Activated T-cell treated with anti-CD3 and anti-CD28 coated beads, Interleukin-2, amount 50 U/mL, for 72 hours (primary cell): ENCODE data around the gene HERC3. TPM values are rescaled to one million over a fixed set of nuclear protein-coding genes. Genes with fewer than 3 reads are reported as not detected.

Experiments
- ATAC-seq, 2 donors: fragments of 150-1000 bp; cut with Tn5 transposase; replicated peaks in 1 of 2; 2 replicates each; pipeline ENCODE4 v1.10.0; 2021; ENCODE audit warnings: moderate library complexity in 2 of 2, mild to moderate bottlenecking in 1 of 2
- DNase-seq, 2 donors: peaks; one replicate each; pipeline ENCODE4 v3.0.0; 2021 to 2022; ENCODE audit warnings: mixed read lengths in 1 of 2
- H3K27ac Mint-ChIP-seq: one replicate; pipeline ENCODE4 v1.8.0; 2022; ENCODE audit warnings: mild to moderate bottlenecking, moderate library complexity, mixed read lengths
- H3K27me3 Mint-ChIP-seq: one replicate; pipeline ENCODE4 v1.8.0; 2022; ENCODE audit warnings: low read depth, mixed read lengths
- H3K36me3 Mint-ChIP-seq, 2 donors: one replicate each; pipeline ENCODE4 v1.8.0; 2022; ENCODE audit warnings: mixed read lengths in 2 of 2, mild to moderate bottlenecking in 1 of 2; ENCODE audit not compliant: insufficient read depth in 2 of 2
- H3K4me1 Mint-ChIP-seq: one replicate; pipeline ENCODE4 v1.8.0; 2022; ENCODE audit warnings: low read depth, mixed read lengths
- H3K4me3 Mint-ChIP-seq, 2 donors: one replicate each; pipeline ENCODE4 v1.8.0; 2022; ENCODE audit warnings: mild to moderate bottlenecking in 2 of 2, mixed read lengths in 2 of 2, moderate library complexity in 2 of 2
- H3K9me3 Mint-ChIP-seq, 2 donors: one replicate each; pipeline ENCODE4 v1.8.0; 2022; ENCODE audit warnings: mixed read lengths in 2 of 2
- total RNA-seq, 2 donors: library from RNA; stranded (reverse); gene quantifications; one replicate each; pipeline ENCODE4 v1.2.3, GENCODE V29; 2022

HERC3 gene
- total RNA-seq, 2 donors from 2014 or later, result 22.0 to 32.3 TPM

GRCh38 chr4:88690355-88690754 lies 98.1 kb downstream of the HERC3 start:
- H3K4me1 Mint-ChIP-seq, result no peaks in the 10 kb centered on the region
- H3K27ac Mint-ChIP-seq, result no peak overlapping the region
- ATAC-seq (no peak), DNase-seq (no peak)
- H3K4me3 Mint-ChIP-seq, result no peak overlapping the region
- H3K36me3 Mint-ChIP-seq, result peaks cover 0 to 1% of the 10 kb centered on the region in 2 donors
- H3K27me3 Mint-ChIP-seq, result no peaks in the 10 kb centered on the region
- no peaks in the 10 kb centered on the region for H3K9me3 Mint-ChIP-seq

GRCh38 chr4:88693792-88694191 lies 101.5 kb downstream of the HERC3 start:
- ATAC-seq, result no peak
- no peak overlapping the region for H3K4me3 Mint-ChIP-seq
- H3K27ac Mint-ChIP-seq, result no peak overlapping the region
- H3K4me1 Mint-ChIP-seq, result peaks cover 14% of the 10 kb centered on the region
- H3K9me3 Mint-ChIP-seq, result no peaks in the 10 kb centered on the region
- H3K36me3 Mint-ChIP-seq, result peaks cover 2 to 3% of the 10 kb centered on the region in 2 donors
- no peaks in the 10 kb centered on the region for H3K27me3 Mint-ChIP-seq
- no peak for DNase-seq

- no peak for ATAC-seq
- H3K36me3 Mint-ChIP-seq, result peaks cover 3 to 4% of the 10 kb centered on the region in 2 donors
- H3K27ac Mint-ChIP-seq, result peak overlapping the region; percentile 88
- peak overlapping the region; percentile 88 to 94 for H3K4me3 Mint-ChIP-seq
- H3K27me3 Mint-ChIP-seq, result no peaks in the 10 kb centered on the region
- H3K4me1 Mint-ChIP-seq, result peaks cover 18% of the 10 kb centered on the region
- peaks cover 0 to 1% of the 10 kb centered on the region in 2 donors for H3K9me3 Mint-ChIP-seq
- no peak for DNase-seq
Observed at GRCh38 chr4:88696630-88697029, 104.3 kb downstream of the HERC3 start.

- Mint-ChIP-seq H3K27ac (peak overlapping the region; percentile 88), H3K9me3 (peaks cover 0 to 1% of the 10 kb centered on the region in 2 donors), H3K4me1 (peaks cover 18% of the 10 kb centered on the region), H3K36me3 (peaks cover 3 to 4% of the 10 kb centered on the region in 2 donors), H3K27me3 (no peaks in the 10 kb centered on the region), H3K4me3 (peak overlapping the region; percentile 88 to 94)
- peak in 1 of 2 donors; percentile 51 for ATAC-seq
- DNase-seq, result peak; percentile 14 to 24
Observed at GRCh38 chr4:88697141-88697540, 104.9 kb downstream of the HERC3 start.

GRCh38 chr4:88697588-88698329 lies 105.5 kb downstream of the HERC3 start, which contains the start of gene NAP1L5:
TSS of gene NAP1L5 (minus strand) at chr4:88697829. CDS start at chr4:88697754, 75 bp downstream.
- H3K36me3 Mint-ChIP-seq, result peaks cover 3 to 4% of the 10 kb centered on the region in 2 donors
- H3K27ac Mint-ChIP-seq, result peak within 1 kb of the TSS; percentile 93
- H3K9me3 Mint-ChIP-seq, result peaks cover 0 to 1% of the 10 kb centered on the region in 2 donors
- H3K4me1 Mint-ChIP-seq, result peaks cover 18% of the 10 kb centered on the region
- H3K27me3 Mint-ChIP-seq, result no peaks in the 10 kb centered on the region
- DNase-seq (peak; percentile 66 to 76), ATAC-seq (peak; percentile 88 to 94)
- H3K4me3 Mint-ChIP-seq, result peak within 1 kb of the TSS; percentile 88 to 94

- peaks cover 0 to 1% of the 10 kb centered on the region in 2 donors for H3K9me3 Mint-ChIP-seq
- H3K27me3 Mint-ChIP-seq, result no peaks in the 10 kb centered on the region
- H3K4me1 Mint-ChIP-seq, result peaks cover 18% of the 10 kb centered on the region
- peaks cover 3 to 4% of the 10 kb centered on the region in 2 donors for H3K36me3 Mint-ChIP-seq
- no peak for DNase-seq
- no peak for ATAC-seq
- H3K27ac Mint-ChIP-seq, result no peak overlapping the region
- no peak overlapping the region for H3K4me3 Mint-ChIP-seq
Observed at GRCh38 chr4:88698519-88698918, 106.2 kb downstream of the HERC3 start.

GRCh38 chr4:88702782-88703181 lies 110.5 kb downstream of the HERC3 start:
- peaks cover 16% of the 10 kb centered on the region for H3K4me1 Mint-ChIP-seq
- DNase-seq (no peak), ATAC-seq (no peak)
- H3K27ac Mint-ChIP-seq, result no peak overlapping the region
- H3K4me3 Mint-ChIP-seq, result no peak overlapping the region
- H3K27me3 Mint-ChIP-seq, result no peaks in the 10 kb centered on the region
- peaks cover 0 to 1% of the 10 kb centered on the region in 2 donors for H3K9me3 Mint-ChIP-seq
- peaks cover 2% of the 10 kb centered on the region in 2 donors for H3K36me3 Mint-ChIP-seq

- Mint-ChIP-seq H3K4me1 (peaks cover 13% of the 10 kb centered on the region), H3K27me3 (no peaks in the 10 kb centered on the region), H3K9me3 (no peaks in the 10 kb centered on the region), H3K36me3 (peaks cover 0 to 3% of the 10 kb centered on the region in 2 donors), H3K4me3 (no peak overlapping the region), H3K27ac (peak overlapping the region; percentile 17)
- ATAC-seq (peak in 1 of 2 donors; percentile 58), DNase-seq (no peak)
Observed at GRCh38 chr4:88705223-88705622, 112.9 kb downstream of the HERC3 start.

GRCh38 chr4:88705805-88706492 lies 113.7 kb downstream of the HERC3 start:
- Mint-ChIP-seq H3K9me3 (no peaks in the 10 kb centered on the region), H3K4me3 (no peak overlapping the region), H3K4me1 (peaks cover 13% of the 10 kb centered on the region), H3K36me3 (peaks cover 0 to 3% of the 10 kb centered on the region in 2 donors), H3K27ac (peak overlapping the region; percentile 17), H3K27me3 (no peaks in the 10 kb centered on the region)
- DNase-seq (no peak), ATAC-seq (no peak)

GRCh38 chr4:88706574-88706973 lies 114.3 kb downstream of the HERC3 start:
- peaks cover 0 to 3% of the 10 kb centered on the region in 2 donors for H3K36me3 Mint-ChIP-seq
- no peak overlapping the region for H3K27ac Mint-ChIP-seq
- H3K4me3 Mint-ChIP-seq, result no peak overlapping the region
- peaks cover 13% of the 10 kb centered on the region for H3K4me1 Mint-ChIP-seq
- H3K9me3 Mint-ChIP-seq, result no peaks in the 10 kb centered on the region
- no peak for DNase-seq
- no peak for ATAC-seq
- H3K27me3 Mint-ChIP-seq, result no peaks in the 10 kb centered on the region

GRCh38 chr4:88709989-88710388 lies 117.7 kb downstream of the HERC3 start:
- Mint-ChIP-seq H3K4me3 (no peak overlapping the region), H3K36me3 (peaks cover 4 to 12% of the 10 kb centered on the region in 2 donors), H3K9me3 (peaks cover 0 to 3% of the 10 kb centered on the region in 2 donors), H3K27ac (peak overlapping the region; percentile 11), H3K4me1 (peaks cover 13% of the 10 kb centered on the region), H3K27me3 (no peaks in the 10 kb centered on the region)
- peak; percentile 64 to 75 for ATAC-seq
- DNase-seq, result no peak

GRCh38 chr4:88713782-88714181 lies 121.5 kb downstream of the HERC3 start:
- peaks cover 7 to 15% of the 10 kb centered on the region in 2 donors for H3K9me3 Mint-ChIP-seq
- H3K4me3 Mint-ChIP-seq, result no peak overlapping the region
- no peaks in the 10 kb centered on the region for H3K27me3 Mint-ChIP-seq
- no peak for ATAC-seq
- H3K4me1 Mint-ChIP-seq, result peaks cover 8% of the 10 kb centered on the region
- no peak overlapping the region for H3K27ac Mint-ChIP-seq
- DNase-seq, result no peak
- peaks cover 17 to 34% of the 10 kb centered on the region in 2 donors for H3K36me3 Mint-ChIP-seq

- Mint-ChIP-seq H3K27ac (peak overlapping the region; percentile 37), H3K4me1 (no peaks in the 10 kb centered on the region), H3K9me3 (peaks cover 7 to 12% of the 10 kb centered on the region in 2 donors), H3K4me3 (no peak overlapping the region), H3K27me3 (no peaks in the 10 kb centered on the region), H3K36me3 (peaks cover 16 to 29% of the 10 kb centered on the region in 2 donors)
- no peak for ATAC-seq
- DNase-seq, result no peak
Observed at GRCh38 chr4:88718098-88718497, 125.8 kb downstream of the HERC3 start.
